Astrocyte (in vitro differentiated cells and primary cell): ENCODE measurements around the gene ETV5.

Experiments used
- CTCF ChIP-seq: IDR thresholded peaks from 2 replicates; pipeline ENCODE4 v1.5.1; 2011; ENCODE audit warnings: low read depth, mild to moderate bottlenecking, inconsistent platforms, low read length, moderate library complexity; ENCODE audit not compliant: insufficient read depth
- EZH2 ChIP-seq: IDR thresholded peaks from 2 replicates; pipeline ENCODE4 v1.6.1; 2012; ENCODE audit warnings: mild to moderate bottlenecking, low read length, inconsistent platforms; ENCODE audit not compliant: insufficient read depth

DNA sequence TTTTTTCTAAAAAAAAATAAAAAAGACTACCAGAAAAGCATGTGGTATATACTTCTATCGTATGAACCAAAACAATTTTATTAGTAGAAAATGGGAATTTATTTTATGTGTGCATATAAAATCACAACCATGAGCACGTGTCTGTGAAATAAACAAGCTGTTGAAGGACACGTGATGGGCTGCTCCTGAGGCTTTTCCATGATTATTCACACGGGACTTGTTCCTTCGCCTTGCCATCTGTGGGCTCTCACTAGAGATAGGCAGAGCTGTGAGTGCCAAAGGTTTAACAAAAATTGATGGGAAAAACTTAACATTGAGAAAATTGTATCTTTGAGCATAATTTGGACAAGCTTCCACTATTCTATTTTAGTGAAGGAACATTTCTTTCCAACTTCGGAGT lies 12.4 kb upstream of the ETV5 start:
- no peak for TF ChIP-seq CTCF
- no peak for TF ChIP-seq EZH2
